DMS153 (cell line): ENCODE measurements around the gene UBE2D2.

Source experiments
- DNase-seq: peaks from one replicate; lab custom pipeline; 2025; lab: John Stamatoyannopoulos, UW

Gene UBE2D2

DNA sequence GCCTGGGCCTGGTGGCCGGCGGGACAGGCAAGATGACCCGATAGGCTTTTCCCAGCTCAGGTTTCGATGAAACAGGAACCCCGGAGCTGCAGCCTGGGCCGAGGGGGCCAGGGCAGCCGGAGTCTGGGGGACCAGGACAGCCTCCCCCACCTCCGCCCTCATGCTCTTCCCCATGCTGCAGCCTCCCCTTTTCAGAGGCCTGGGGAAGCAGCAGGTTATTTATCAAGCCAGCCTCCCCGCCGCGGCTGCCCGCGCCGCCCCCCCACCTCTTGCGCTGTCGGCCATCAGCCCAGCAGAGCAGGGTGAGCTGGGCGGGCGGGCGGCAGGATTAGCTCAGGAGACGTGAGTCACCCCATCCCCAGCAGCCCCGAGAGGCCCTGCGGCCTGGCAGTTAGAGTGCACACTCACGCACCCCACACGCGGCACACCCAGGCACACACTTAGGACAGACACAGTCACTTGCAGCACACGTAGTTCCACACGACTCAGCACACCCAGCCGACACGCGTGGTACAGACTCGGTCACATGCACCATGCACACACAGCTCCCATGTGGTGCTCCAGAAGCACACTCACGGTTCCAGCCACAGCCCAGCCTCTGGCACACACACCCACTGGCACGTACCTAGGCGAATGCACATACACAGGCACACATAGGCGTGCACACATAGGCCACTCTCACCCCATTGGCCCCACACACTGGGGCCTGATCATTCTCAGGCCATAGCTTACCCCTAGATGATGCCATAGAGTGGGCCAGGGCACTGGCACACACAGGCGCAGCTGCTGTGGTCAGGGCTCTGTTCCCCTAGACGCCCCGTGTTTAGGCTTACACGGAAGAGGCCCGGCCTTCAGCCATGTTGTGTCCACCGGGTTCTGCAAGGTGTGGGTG lies 100.0 kb downstream of the UBE2D2 start:
- no peak for DNase-seq

DNA sequence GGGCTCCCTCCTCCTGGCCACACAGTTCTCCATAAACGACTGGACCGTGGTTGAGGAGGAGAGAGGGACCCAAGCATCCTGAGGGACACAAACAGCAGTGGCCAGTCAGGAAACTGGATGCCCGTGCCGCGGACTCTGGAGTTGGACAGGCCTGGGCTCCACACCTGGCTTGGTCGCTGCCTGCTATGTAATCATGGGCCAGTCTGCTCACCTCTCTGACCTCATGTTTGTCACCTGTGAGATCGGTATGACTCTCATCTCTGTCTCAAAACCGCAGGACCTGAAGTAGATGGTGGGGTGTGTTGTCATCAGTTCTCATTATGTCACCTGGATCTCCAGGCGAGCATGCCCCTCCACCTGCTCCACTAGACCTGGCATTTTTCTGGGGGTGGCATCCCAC lies 101.5 kb downstream of the UBE2D2 start:
- no peak for DNase-seq

DNA sequence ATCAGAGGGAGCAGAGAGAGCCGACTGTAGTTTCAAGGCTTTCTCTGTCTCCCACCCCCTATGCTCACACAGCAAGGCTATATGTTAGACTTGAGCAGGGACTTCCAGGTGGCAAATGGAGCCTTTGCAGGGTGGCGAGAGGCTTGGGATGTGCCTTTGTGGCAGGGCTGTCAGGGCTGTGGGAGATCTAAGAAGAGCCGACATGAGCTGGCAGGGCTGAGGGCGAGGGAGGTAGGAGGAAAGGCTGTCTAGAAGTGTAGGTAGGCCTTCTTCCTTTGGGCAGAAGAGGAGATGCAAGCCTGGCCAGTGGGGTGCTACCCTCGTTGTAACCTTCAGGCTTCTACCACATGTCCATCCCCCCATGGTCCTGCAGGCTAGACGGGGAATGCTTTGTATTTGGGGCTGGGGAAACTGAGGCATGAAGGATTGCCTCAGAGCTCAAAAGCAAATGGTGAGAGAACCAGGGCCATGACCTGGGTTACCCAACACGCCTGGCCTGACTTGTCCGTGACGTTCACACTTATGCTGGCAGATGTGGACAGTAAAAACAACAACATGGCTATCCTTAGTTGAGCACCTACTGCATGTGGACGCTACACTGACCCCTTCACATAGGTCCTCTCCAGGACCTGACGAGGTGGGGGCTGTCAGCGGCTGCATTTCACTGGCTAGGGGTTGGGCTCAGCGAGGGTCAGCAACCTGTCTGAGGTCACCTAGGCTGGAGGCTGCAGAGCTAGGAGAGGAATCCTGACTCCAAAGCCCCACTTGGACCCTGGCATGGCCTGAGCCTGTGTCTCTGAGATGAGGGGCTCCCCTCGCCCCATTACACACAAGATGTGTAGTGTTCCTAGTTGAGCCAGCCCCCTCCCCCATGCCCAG lies 102.3 kb downstream of the UBE2D2 start:
- DNase-seq = no peak

DNA sequence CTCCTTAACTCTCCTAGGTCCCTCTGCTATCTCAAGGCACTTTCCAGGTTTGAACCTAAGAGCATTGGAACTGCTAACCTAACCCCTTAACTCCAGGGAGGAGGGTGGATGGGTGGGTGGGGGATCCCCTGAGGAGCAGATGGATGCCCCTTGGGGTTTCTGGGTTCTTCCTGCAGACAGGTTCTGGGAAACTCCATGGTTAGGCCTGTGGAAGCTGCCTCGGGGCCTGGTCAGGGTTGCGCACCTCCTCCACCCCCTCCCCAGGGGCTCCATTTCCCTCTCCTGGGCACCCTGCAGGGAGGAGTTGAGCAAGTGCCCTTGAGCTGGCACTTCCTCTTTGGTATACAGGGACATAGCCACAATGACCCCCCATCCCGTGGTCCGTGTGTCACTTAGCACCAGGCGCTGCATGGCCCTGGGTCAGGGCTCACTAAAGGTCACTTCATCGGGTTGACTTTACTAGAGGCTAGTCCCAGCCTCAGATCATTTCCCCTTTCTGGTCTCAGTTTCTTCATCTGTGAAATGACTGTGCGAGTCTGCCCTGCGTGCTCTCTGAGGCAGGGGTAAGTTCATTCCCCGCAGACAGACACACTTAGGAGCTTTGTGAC lies 103.1 kb downstream of the UBE2D2 start:
- DNase-seq = no peak

DNA sequence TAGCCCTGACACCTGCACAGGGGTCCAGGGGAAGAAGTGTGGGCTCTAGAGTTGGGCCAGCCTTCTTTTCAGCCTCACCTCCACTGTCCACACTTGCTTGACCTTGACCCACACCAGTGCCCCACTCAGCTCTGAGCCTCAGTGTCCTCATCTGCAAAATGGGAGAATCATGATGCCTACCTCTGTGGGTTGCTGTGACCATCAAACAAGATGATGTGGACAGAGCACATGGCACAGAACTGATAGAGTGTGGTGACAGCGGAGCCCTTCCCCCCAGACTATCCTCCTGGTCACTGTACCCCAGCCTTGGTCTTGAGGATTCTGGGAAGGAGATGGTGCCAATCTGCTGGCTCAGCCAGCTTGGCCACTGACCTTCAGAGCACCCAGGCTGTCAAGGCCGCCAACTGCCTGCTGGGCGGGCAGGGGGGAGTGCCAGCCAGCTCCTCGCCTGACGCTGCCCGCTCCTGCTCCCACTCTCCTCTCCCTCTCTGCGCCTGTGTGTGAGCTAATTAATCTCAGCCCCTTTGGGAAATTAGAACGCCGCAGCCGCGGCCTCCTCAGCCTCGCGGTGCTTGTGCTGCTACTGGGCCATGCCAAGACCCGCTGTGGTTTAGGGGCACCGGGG lies 103.7 kb downstream of the UBE2D2 start:
- DNase-seq = no peak

DNA sequence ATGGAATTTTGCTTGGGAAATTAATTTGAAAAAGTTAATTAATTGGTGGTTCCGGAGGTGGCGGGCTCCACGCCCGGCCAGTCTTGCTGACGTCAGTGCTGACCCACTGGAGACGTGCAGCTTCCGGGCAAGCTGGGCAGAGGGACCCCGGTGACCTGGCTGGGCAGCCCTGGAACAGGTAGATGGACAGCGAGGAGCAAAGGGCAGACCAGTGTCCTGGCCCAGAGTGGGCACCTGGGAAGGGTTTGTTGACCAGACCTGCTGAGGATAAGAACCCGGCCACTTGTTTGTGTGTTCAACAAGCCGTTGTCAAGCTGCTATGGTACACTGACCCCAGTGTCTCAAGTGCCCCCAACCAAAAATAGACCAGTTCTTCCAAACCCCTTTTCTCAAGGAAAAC lies 104.5 kb downstream of the UBE2D2 start:
- DNase-seq = no peak

DNA sequence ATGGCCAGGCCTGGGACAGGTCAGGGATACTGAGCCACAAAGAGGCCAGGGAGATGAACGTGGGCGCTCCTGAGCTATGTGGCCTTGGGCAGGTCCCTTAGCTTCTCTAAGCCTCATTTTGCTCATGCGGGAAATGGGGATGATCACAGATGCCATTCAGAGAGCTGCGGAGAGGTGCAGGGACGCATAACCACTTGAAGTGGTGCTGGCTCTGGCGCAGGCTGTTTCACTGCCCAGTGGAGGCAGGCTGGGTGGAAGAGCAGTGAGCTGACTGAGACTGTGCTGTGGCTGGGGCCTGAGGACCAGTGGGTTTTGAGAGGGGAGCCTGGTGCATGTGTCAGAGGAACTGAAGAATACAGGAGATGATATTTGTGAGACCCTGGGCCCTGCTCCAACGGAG lies 105.4 kb downstream of the UBE2D2 start:
- no peak for DNase-seq

DNA sequence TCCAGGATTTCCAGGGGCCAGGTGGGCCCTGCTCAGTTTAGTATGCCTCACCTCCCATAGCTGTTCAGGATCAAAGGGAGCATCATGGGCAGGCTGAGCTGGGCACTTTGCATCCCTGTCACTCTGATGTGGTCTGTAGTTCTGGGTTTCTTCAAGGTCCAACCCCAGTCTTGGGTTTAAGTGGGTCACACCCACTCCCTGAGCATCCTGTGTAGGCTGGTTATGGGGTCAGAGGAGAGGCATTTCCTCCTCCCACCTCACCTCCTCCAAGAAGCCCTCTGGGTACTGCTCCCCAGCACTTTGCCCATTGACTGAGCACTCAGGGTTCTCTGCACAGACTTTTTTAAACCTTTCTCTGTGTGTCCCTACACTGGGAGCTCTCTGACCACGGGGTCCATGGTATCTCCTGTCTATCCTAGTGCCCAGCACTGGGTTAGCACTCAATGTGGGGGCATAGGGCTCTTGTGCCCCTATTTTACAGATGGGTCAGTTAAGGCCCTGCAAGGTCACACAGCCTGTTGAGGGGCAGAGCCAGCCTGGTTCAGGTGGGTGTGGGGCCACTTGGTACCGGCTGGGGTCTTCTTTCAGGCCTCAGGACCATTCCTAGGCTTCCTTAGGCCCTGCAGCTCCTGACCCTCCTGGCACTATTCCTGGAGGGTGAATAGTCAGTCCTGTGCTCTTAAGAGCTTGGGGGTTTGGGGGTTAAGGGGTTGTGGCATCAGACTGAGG lies 106.0 kb downstream of the UBE2D2 start:
- no peak for DNase-seq

DNA sequence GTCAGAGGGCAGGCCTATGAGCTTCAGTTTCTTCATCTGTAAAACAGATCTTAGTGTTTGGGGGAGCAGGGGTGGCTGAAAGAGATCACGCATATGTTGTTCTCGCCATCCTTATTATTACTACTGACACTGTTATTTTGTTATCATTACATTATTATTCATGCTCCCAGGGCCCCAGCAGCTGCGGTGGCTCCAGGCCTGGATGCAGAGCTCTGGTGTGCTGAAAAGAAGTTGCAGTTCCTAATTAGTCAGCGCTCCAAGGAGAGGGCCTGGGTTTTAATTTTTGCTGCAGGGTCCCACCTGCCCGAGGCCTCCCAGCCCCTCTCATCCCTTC lies 106.6 kb downstream of the UBE2D2 start:
- no peak for DNase-seq

DNA sequence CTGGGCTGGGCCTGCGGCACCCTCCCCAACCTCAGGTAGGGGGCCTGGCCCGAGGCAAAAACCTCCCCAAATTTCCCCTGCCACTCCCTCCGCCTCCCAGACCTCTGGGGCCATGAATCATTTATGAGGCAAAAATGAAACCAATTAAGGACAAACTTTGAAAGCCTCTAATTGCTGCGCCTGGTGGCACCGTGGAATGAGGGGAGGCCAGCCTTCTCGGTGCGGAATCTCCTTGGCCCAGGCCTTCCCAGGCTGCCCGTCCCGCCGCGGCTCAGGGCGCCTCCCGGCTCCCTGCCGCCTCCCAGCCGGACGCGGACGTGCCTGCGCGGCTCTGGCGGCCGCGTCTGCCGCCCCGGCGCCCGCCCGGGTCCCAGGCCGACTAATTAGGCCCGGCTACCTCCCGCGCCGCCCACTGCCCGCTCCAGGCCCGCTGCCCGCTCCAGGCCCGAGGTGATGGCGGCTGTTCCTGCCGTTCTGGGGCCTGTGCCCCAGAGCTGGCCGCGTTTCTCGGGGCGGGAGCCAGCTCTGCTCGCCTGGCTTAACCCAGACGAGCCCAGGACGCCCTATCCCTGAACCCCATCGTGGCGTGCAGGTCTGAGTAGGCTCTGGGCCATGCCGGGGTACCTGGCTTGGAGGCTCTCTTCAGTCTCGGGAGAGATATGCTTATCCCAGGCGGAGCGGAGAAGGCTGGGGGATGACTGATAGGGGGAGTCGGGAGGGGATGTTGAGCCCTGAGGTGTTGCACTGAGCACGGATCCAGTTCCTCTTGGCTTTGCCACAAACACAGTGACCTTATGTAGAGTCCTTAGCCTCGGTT lies 107.1 kb downstream of the UBE2D2 start:
- no peak for DNase-seq

DNA sequence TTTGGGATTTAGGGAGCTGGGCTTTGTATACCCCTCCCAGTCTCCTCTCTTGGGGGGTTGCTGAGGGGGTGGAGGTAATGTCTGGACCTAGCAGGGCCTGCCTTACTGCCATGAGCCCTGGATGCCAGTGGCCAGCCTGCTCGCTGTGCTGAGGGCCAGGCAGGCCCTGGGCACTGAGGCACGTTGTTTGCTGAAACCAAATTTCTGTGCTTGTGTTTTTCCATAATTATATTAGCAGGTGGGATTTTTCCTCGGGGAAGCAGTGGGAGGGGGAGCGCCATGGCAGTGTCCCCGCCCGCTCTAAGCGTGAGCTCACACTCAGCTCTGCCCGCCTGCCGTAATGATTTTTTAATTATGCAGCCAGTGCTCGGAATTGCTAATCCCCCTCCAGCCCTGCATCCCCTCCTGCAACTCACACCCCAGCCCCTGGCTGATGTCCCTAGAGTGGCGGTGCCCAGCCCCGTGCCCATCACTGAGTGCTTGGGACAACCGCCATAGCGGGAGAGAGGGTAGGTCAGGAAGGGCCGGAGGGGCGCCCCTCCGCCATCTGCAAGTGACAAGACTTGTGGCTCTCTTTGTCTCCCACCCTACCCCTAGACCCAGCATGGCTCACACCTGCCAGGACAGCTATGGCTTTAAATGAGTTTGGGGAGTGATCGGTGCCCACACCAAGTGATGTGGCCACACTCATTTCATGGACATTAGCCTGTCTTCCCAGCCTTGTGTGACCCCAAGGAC lies 108.0 kb downstream of the UBE2D2 start:
- DNase-seq = no peak

DNA sequence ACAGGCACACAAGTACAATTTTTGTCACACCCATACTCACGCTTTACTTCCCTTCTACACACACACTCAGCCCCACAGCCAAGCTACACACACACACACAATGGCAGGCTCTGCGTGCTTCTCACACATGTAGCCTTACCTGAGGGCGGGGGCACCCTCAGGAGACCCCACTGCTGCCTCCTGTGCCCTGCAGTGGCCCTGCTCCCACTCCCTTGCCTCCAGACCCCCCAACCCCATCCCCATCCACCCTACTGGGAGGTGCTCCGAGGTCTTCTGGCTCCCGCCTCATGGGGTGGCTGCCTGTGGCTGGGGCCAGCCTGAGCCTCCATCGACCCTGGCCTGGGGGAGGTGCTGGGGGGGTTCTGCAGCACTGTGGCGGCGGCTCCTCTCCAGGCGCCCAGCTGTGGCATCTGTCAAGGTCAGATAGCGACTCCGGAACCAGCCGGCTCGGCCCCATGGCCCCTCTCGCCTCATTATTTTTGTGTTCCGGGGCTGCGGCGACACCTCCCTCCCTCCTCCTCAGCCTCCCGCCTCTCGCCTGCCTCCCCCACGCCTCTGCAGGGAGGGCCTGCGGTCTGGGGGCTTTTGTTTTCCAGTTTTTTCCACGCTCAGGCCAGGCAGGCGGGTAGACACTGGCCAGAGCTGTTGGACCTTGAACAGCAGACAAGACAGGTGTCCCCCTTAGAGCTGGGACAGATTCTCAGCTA lies 108.7 kb downstream of the UBE2D2 start:
- no peak for DNase-seq

DNA sequence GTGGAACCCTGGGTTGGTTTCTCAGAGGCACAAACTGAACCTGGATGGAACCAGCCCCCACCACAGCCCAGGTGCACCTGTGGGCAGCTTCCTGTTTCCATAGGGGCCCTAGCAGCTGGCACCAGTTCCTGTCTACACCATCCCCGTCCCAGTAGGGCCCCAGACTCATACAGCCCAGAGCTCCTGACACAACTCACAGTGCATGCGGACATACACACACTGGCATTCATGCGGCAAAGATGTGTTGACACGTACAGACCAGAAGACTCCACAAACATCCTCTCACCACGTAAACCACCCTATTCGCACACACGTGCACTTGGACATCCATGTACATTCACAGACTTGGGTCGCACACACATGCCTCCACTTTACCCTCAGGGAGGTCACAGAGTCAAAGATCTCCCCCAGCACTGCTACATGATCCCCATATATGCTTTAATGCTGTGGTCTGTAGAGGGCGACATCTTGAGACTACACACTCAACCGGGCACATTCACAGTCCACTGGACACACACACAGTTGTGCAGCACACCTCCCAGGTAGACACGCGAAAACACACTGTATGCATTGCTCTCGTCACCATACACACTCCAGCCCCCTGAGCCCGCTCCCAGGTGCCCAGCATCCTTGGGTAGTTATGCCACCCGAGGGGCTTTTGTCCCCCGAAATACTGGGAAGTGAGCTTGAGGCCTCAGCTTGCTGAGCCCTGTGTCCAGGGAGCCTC lies 109.4 kb downstream of the UBE2D2 start:
- no peak for DNase-seq

DNA sequence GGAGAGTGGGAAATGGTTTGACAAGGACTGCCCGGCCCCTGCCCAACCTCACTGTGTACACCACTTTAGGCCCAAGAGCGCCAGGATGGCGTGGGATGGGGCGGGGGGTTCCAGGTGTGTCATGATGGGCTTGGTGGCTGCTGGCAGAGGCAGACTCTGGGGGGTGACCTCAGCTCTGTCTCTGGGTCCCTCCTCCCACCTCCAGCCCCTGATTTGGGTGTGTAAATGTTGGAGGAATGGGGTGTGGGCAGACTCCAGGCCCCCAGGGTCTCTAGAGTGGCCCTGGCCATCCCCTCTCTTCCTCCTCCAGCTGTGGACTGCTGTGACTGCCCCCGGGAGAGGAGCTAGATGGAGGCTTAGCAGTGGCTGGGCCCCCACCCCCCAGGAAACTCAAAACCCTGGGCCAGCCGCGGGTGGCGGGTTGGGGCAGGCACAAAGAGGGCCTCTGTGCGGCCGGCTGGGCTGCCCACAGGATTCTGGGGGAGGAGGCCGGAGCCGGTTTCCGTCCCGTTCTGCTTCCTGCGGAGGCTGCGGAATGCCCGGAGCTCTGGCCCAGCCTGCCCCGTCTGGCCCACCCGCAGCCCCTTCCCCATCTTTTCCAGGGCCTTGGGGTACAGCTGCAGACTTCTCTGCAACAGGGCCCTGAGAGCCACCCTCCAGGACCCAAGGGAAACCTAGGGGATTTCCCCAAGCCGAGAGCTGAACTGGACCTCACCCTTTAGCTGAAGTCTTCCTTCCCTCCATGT lies 110.1 kb downstream of the UBE2D2 start:
- no peak for DNase-seq

DNA sequence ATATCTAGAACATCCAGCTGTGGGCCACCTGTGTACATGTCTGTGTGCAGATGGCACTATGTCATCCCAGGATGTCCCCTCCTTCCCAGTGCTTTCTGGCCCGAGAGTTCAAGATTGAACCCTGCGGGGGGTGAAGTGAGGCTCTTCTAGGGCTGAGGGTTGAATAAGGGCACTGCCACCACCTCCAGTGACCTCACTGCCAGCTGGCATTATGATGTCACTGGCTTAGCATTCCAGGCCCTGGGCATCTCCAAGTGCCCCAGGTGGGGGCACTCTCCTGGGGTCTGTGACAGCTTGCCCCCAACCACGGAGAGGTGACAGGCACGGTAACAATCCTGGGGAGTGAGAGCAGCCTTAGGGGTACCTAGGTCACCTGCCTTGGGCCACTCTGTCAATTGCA lies 114.1 kb downstream of the UBE2D2 start:
- no peak for DNase-seq

DNA sequence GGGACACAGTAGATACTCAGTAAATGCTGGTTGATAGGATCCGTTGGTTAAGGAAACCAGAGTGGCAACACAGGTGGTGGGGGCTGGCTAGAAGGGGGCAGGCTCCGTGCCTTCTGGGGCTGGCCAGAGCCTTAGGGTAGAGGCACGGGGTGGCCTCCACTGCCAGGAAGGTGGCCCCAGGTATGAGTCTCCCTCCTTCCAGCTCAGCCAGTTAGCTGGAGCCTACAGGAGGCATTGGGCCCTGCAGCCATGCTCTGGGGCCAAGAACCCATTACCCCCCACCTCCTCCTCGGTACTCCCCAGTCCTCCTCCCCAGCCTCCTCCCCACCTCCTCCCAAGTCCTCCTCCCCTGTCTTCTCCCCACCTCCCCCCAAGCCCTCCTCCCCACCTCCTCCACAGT lies 114.7 kb downstream of the UBE2D2 start:
- no peak for DNase-seq

DNA sequence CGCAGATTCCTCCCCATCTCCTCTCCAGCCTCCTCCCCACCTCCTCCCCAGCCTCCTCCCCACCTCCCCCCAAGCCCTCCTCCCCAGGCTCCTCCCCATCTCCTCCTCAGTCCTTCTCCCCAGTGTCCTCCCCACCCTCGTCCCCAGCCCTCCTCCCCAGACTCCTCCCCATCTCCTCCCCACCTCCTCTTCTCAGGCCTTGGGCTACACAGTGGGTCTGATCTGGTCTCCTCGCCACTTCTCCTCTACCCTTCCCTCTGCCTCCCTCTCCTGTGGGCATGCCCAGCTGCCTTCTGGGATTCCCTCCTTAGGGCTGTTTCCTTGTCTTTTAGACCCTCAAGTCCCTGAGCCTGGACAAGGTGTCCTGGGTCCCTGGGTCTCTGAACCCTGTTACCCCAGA lies 115.3 kb downstream of the UBE2D2 start:
- no peak for DNase-seq
